HG03095 (cell line): ENCODE results near the gene FCN2.

Experiments used
- ATAC-seq: cut with Tn5 transposase; IDR thresholded peaks from one replicate; pipeline ENCODE4 v1.9.1; 2021; ENCODE audit warnings: moderate library complexity; ENCODE audit not compliant: unreplicated experiment

The FCN2 gene

GRCh38 chr9:134880484-134881312 is at the start of gene FCN2:
Gene FCN2 (plus strand): TSS chr9:134880810. CDS start chr9:134880822, 12 bp downstream.
- ATAC-seq: no peak

DNA sequence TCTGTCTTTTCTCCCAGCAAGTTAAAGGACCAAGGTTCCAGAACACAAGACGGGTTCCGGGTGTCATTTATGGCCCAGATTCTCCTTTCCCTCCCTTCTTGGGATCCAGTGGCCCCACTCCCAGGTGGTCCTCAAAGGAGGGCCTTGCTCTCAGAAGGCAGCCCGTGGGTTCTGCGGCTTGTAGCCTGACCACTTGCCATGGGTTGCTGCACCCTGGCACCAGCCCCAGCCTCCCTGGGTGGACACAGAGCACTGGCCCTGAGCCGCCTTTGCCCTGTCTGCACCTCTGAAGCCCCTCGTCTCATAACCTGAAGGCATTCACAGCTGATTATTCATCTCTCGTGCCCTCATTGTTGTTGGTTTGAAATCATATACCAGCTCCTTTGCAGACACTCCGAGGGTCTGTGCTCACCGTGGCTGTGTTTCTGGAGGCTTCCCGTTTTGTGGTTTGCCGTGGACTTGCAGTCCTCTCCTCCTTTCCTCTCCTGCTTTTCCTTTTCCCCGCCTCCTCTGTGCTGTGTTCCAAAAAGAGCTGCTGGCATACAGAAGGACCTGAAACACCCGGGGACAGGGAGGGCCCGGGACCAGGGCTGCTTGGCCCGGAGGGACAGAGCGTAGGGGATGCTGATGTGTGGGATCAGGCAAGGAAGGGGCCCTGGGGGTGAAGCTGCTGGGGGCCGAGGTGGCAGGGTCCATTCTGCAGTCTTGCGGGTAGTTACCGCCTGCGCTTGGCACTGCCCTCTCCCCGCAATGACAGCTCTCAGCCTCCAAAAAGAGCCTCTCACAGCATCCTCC is 49.5 kb upstream of the FCN2 start:
- ATAC-seq: no peak

DNA sequence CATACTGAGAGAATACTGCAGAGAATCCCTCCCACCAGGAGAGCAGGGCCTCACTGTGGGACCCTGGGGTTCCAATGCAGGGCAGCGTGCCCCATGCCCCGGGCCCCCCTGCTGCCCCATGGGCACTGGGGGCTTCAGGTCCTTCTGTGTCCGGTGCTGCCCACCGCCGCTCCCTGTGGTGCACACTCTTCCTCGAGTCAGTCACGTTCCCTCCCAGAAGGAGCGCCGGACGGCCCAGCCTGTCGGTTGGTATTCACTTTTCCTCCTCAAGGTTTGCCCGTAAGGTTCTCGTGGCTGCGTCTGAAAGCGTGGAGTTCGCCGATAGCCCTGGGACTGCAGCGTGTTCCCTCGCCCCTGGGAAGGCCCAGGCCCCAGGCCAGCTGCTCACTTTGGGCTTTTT is 48.1 kb upstream of the FCN2 start:
- ATAC-seq: no peak

- ATAC-seq: no peak
Measured at GRCh38 chr9:134833294-134833880, 47.2 kb upstream of the FCN2 start.

DNA sequence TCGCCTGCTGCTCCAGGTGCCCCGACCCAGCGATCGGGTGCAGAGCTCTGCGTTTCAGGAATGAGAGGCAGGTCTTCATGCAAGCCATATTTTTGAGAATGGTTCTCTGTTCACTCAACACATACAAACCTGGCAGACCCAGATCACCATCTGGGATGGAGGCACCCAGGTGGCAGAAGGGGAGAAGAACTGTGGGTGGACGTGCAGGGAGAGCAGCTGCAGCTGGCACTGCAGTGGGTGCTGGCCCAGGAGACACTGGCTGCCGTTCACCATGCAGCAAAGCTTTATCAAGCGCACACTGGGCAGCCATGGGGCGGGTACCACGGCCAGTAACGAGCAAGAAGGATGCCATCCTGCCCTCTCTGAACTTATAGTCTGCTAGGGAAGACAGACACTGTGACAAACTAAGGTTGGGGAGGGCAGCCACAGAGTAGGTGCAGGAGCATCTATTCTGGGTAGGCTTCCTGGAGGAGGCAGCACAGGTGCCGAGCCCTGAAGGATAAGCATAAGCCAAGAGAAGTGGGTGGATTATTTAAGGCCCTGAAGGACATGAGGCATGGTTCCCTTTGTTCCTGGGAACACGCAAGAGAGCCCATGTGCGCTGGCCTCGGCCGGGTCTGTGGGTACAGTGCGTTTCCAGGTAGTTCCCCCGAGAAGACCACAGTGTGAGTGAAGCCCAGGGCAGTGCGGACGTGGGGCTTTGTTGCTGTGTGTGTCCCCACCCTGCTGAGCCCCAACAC is 46.2 kb upstream of the FCN2 start:
- no peak for ATAC-seq

DNA sequence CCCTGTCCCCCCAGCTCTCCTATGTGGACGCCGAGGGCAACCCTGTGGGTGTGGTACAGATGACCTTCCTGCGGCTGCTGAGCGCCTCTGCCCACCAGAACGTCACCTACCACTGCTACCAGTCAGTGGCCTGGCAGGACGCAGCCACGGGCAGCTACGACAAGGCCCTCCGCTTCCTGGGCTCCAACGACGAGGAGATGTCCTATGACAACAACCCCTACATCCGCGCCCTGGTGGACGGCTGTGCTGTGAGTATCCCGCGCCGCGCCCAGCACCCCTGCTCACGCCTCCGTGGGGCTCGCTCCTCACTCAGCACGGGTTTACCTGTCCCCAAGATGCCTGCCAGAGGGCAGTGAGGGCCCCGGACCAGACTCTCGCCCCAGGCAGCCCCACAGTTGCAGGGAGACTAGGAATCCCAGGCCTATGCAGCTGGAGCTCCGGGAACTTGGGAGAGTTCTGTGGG is 45.6 kb upstream of the FCN2 start:
- ATAC-seq: no peak

- no peak for ATAC-seq
Measured at GRCh38 chr9:134835448-134835847, 45.2 kb upstream of the FCN2 start.

- no peak for ATAC-seq
Measured at GRCh38 chr9:134835987-134836386, 44.6 kb upstream of the FCN2 start.

DNA sequence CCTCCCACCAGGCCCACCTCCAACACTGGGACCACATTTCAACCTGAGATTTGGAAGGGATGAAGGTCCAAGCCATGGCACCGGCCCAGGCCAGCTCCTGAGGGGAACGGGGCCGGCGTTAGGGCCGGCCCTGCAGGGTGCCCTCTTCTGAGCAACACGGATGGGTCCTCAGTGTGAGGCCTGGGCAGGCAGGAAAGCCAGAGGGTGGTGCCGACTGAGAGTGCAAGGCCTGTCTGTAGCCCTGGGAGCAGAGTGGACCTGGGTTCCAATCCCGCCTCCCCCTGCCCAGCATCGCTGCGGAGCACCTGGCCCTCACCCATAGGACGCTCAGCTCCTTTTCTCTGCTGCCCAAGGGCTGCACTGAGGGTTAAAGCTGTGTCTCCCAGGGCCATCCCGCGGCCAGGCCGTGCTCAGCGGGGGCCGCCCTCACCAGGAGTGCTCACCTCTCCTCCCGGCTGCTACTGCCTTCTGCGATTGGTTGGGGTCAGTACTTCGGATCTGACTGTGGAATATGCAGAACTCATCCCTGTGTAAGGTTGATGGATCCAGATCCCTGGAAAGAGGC is 44.1 kb upstream of the FCN2 start:
- no peak for ATAC-seq

DNA sequence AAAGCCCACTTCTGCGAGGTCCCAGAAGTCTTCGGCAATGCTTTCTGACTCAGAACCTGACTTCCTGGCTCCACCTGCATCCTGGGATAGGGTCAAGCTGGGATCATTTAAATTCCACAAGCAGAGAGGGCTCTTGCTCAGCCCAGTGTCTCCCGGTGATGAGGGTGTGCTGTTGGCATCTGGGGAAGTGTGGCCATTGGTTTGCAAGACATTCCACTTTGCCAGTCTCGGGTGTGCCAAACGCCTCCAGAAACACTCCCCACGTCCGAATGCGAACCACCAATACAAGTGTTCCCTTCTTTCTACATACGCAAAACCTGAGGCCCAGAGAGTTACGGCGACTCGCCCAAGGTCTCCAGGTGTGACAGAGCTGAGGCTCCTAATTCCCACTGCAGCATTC is 43.1 kb upstream of the FCN2 start:
- ATAC-seq: no peak

GRCh38 chr9:134838651-134839454 is 41.8 kb upstream of the FCN2 start:
- ATAC-seq: no peak

DNA sequence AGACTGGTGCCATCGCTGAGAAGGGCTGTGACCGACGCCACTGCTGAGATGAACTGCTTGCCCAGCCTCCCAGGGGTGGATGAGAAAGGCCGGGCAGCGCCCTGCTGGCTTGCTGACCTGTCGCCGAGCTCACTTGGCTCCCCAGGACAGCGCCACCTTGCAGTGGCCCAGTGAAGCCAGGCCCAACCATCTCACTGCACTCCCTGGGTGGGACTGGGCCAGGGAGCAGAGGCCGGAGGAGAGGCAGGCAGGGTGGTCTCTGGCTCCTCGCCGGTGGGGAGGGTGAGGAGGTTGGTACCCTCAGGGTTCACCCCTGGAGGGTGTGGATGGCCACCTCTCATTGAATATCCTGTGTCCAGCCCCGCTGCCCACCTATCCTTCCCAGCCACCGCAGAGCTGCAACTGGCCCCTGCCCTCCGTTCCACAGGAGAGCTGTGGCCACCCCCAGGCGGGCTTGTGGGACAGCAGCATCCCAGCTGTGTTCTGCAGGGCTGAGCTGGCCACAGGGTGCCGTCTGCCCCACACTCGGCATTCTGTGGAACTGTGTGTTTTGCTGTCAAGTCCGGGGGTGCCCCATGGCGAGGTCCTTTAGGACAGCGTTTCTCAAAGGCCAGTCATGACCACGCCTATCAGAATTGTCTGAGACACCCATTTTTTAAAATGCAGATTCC is 41.0 kb upstream of the FCN2 start:
- ATAC-seq: no peak

DNA sequence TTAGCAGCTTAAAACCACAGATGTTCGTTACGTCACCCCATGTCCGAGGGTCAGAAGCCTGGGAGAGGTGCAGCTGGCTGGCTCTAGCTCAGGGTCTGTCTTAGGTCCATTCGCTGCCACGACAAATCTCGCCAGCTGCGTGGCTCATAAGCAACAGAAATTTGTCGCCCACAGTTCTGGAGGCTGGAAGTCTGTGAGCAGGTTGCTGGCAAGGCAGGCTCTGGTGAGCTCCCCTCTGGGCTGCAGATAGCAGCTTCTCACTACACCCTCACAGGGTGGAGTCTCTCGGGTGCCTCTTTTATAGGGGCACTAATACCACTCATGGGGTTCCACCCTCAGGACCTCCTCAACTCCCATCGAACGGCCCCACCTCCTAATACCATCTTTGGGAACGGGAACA is 40.1 kb upstream of the FCN2 start:
- ATAC-seq: no peak

DNA sequence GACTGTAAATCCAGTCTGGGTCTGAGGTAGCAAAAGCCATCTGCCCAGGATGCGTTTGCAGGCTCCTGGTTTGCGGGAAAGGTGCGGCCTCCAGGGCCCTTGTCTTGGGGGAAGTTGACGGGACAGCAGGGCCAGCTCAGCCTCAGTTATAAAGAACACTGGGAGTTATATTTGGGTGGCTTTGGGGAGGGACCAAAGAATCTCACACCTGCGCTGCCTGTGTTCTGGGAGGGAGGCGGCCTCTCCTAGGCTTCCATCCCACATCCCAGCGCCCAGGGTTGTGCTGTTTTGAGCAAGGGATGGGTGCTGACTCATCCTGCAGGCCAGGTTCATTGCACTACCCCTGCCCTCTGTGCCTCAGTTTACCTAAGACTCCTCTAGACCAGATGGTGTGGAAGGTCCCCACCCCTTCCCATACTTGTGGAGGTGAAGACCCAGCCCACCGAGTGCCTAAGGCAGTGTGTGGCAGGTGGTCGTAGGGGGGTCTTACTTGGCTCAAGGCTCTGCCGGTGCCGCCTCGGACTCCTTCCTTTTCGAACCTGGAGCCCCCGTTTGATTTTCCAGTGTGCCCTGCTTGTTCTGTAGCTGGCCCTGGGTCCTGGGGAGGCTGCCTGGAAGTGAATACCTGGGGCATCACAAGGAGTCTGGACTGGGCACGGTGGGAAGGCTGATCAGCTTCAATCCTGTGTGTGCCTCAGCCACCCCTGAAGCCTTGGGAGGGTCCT is 39.3 kb upstream of the FCN2 start:
- no peak for ATAC-seq

DNA sequence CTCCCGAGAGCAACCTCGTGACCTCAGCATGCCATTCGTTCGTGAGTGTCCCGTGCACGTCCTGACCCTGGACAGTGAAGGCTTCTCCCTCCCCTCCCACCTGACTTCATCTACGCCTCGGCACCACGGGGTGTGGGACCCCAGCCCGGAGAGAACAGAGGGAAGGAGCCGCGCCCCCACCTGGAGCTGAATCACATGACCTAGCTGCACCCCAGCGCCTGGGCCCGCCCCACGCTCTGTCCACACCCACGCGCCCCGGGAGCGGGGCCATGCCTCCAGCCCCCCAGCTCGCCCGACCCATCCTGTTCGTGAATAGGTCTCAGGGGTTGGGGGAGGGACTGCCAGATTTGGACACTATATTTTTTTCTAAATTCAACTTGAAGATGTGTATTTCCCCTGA is 38.3 kb upstream of the FCN2 start:
- no peak for ATAC-seq

- ATAC-seq: no peak
Measured at GRCh38 chr9:134843740-134844139, 36.9 kb upstream of the FCN2 start.

GRCh38 chr9:134844821-134845220 is 35.8 kb upstream of the FCN2 start:
- ATAC-seq: no peak

DNA sequence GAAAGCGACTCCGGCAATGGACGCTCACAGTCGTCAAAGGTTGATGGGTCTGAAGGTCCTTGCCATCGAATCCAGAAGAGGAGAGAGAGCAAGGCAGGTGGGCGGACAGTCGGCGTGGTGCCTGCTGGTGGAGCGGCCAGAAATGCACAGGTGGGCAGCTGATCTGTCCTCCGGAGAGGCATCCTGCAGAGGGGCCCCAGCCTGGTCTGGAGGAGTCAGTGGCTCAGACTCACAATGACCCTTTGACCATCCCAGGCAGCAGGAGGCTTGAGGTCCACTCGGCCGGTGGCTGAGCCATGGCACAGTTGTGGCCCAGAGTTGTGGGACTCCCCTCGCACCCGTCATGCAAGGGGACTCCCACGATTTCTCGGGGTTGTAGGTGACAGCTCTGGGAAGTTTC is 34.4 kb upstream of the FCN2 start:
- ATAC-seq: no peak

DNA sequence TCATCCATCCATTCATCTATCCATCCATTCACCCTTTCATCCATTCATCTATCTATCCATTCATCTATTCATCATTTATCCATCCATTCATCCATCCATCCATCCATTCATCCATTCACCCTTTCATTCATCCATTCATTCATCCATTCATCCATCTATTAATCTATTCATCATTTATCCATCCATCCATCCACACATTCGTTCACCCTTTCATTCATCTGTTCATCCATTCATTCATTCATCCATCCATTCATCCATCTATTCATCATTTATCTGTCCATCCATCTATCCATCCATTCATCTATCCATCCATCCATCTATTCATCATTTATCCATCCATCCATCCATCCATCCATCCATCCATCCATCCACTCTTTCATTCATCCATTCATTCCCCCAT is 33.9 kb upstream of the FCN2 start:
- ATAC-seq: no peak
